H9 (cell line): ENCODE results near the gene NCLN. TPM values are rescaled to one million over a fixed set of nuclear protein-coding genes. Genes with fewer than 3 reads are reported as not detected.

Experiments used
- DNase-seq: peaks from one replicate; pipeline ENCODE4 v3.0.0-alpha.2; 2017
- H2AFZ ChIP-seq: one replicate; pipeline ENCODE4 v1.6.1; 2013; ENCODE audit warnings: mild to moderate bottlenecking, low read length, control low read depth, moderate library complexity
- H2AK5ac ChIP-seq: 2 replicates; pipeline ENCODE4 v1.6.1; 2013; ENCODE audit warnings: low read length, control low read depth, mixed read lengths; ENCODE audit not compliant: insufficient read length
- H2BK120ac ChIP-seq: one replicate; pipeline ENCODE4 v1.6.1; 2013; ENCODE audit warnings: low read depth, mild to moderate bottlenecking, low read length, control low read depth, inconsistent platforms; ENCODE audit not compliant: poor library complexity, severe bottlenecking
- H2BK12ac ChIP-seq: 2 replicates; pipeline ENCODE4 v1.6.1; 2013; ENCODE audit warnings: low read length, control low read depth, mixed read lengths, low read depth; ENCODE audit not compliant: insufficient read length
- H2BK15ac ChIP-seq: 2 replicates; pipeline ENCODE4 v1.6.1; 2013; ENCODE audit warnings: low read depth, low read length, control low read depth
- H2BK20ac ChIP-seq: one replicate; pipeline ENCODE4 v1.6.1; 2013; ENCODE audit warnings: low read depth, mild to moderate bottlenecking, low read length, control low read depth, inconsistent platforms; ENCODE audit not compliant: poor library complexity, severe bottlenecking
- H2BK5ac ChIP-seq: 2 replicates; pipeline ENCODE4 v1.6.1; 2013; ENCODE audit warnings: low read length, control low read depth, mixed read lengths; ENCODE audit not compliant: insufficient read length
- H3K14ac ChIP-seq: 2 replicates; pipeline ENCODE4 v1.6.1; 2013; ENCODE audit warnings: low read length, control low read depth; ENCODE audit not compliant: insufficient read depth
- H3K18ac ChIP-seq: 2 replicates; pipeline ENCODE4 v1.6.1; 2013; ENCODE audit warnings: low read depth, mild to moderate bottlenecking, mixed read lengths, low read length, control low read depth; ENCODE audit not compliant: insufficient read length
- H3K23ac ChIP-seq: 2 replicates; pipeline ENCODE4 v1.6.1; 2013; ENCODE audit warnings: low read length, control low read depth, mixed read lengths, low read depth; ENCODE audit not compliant: insufficient read length
- H3K23me2 ChIP-seq: 2 replicates; pipeline ENCODE4 v1.6.1; 2013; ENCODE audit warnings: low read depth, mild to moderate bottlenecking, mixed read lengths, low read length, control low read depth; ENCODE audit not compliant: insufficient read length, poor library complexity, severe bottlenecking
- H3K27ac ChIP-seq: 2 replicates; pipeline ENCODE4 v1.5.1; 2013; ENCODE audit warnings: low read length, control low read depth, mixed read lengths, low read depth; ENCODE audit not compliant: insufficient read length
- H3K27me3 ChIP-seq: 2 replicates; pipeline ENCODE4 v1.6.1; 2013; ENCODE audit warnings: low read length, control low read depth, inconsistent platforms; ENCODE audit not compliant: insufficient read depth
- H3K4ac ChIP-seq: 2 replicates; pipeline ENCODE4 v1.6.1; 2013; ENCODE audit warnings: low read depth, mild to moderate bottlenecking, control low read depth, inconsistent platforms, low read length, moderate library complexity
- H3K4me1 ChIP-seq: 2 replicates; pipeline ENCODE4 v1.6.1; 2013; ENCODE audit warnings: low read length, control low read depth, inconsistent platforms; ENCODE audit not compliant: insufficient read depth
- H3K4me2 ChIP-seq: 2 replicates; pipeline ENCODE4 v1.6.1; 2013; ENCODE audit warnings: low read length, control low read depth, mixed read lengths; ENCODE audit not compliant: insufficient read length, insufficient read depth
- H3K56ac ChIP-seq: 2 replicates; pipeline ENCODE4 v1.6.1; 2013; ENCODE audit warnings: low read depth, mild to moderate bottlenecking, mixed read lengths, low read length, control low read depth; ENCODE audit not compliant: insufficient read length
- H3K79me1 ChIP-seq: 2 replicates; pipeline ENCODE4 v1.6.1; 2013; ENCODE audit warnings: low read depth, mild to moderate bottlenecking, moderate library complexity, low read length, control low read depth, inconsistent platforms; ENCODE audit not compliant: insufficient read depth, poor library complexity, severe bottlenecking
- H3K79me2 ChIP-seq: 2 replicates; pipeline ENCODE4 v1.6.1; 2013; ENCODE audit warnings: low read length, control low read depth, inconsistent platforms; ENCODE audit not compliant: insufficient read depth
- H3K9ac ChIP-seq: 2 replicates; pipeline ENCODE4 v1.6.1; 2013; ENCODE audit warnings: low read length, control low read depth, mixed read lengths; ENCODE audit not compliant: insufficient read length; ENCODE audit errors: extremely low read depth
- H3K9me3 ChIP-seq: one replicate; pipeline ENCODE4 v1.6.1; 2013; ENCODE audit warnings: low read depth, low read length, inconsistent platforms; ENCODE audit not compliant: control insufficient read depth
- H3T11ph ChIP-seq: one replicate; pipeline ENCODE4 v1.6.1; 2013; ENCODE audit warnings: mild to moderate bottlenecking, low read length, control low read depth, inconsistent platforms
- H4K20me1 ChIP-seq: one replicate; pipeline ENCODE4 v1.6.1; 2013; ENCODE audit not compliant: control insufficient read depth, insufficient read length, insufficient read depth
- H4K5ac ChIP-seq: 2 replicates; pipeline ENCODE4 v1.6.1; 2013; ENCODE audit warnings: low read depth, mild to moderate bottlenecking, mixed read lengths, low read length, control low read depth; ENCODE audit not compliant: insufficient read length
- H4K8ac ChIP-seq: replicated peaks from 2 replicates; pipeline ENCODE4 v1.6.1; 2013; ENCODE audit warnings: low read length, control low read depth, mixed read lengths, low read depth; ENCODE audit not compliant: insufficient read length
- H4K91ac ChIP-seq: 2 replicates; pipeline ENCODE4 v1.6.1; 2013; ENCODE audit warnings: low read depth, mild to moderate bottlenecking, moderate library complexity, mixed read lengths, low read length, control low read depth; ENCODE audit not compliant: insufficient read length
- H3K27ac Mint-ChIP-seq, 3 experiments: 2 replicates in 2 of 3; 3 replicates in 1 of 3; pipeline ENCODE4 v1.8.0; 2020 to 2021; ENCODE audit warnings: mixed read lengths in 3 of 3, mild to moderate bottlenecking in 1 of 3, moderate library complexity in 1 of 3
- H3K27me3 Mint-ChIP-seq: 2 replicates; pipeline ENCODE4 v1.8.0; 2021; ENCODE audit warnings: low read depth, mild to moderate bottlenecking, moderate library complexity, mixed read lengths
- H3K36me3 Mint-ChIP-seq, 3 experiments: 2 replicates in 2 of 3; 3 replicates in 1 of 3; pipeline ENCODE4 v1.8.0; 2020 to 2021; ENCODE audit warnings: low read depth in 3 of 3, mixed read lengths in 3 of 3; ENCODE audit not compliant: insufficient read depth in 1 of 3
- H3K4me1 Mint-ChIP-seq, 2 experiments: 2 replicates each; pipeline ENCODE4 v1.8.0; 2020; ENCODE audit warnings: mixed read lengths in 2 of 2
- H3K4me3 Mint-ChIP-seq, 2 experiments: 2 replicates in 1 of 2; 3 replicates in 1 of 2; pipeline ENCODE4 v1.8.0; 2020 to 2021; ENCODE audit warnings: mild to moderate bottlenecking in 2 of 2, mixed read lengths in 2 of 2, moderate library complexity in 1 of 2
- H3K9me3 Mint-ChIP-seq, 2 experiments: 2 replicates in 1 of 2; 3 replicates in 1 of 2; pipeline ENCODE4 v1.8.0; 2020; ENCODE audit warnings: mild to moderate bottlenecking in 2 of 2, mixed read lengths in 2 of 2, moderate library complexity in 1 of 2
- WGBS: extraction: QIAGEN DNeasy Blood & Tissue Kit; methylation state at CpG from one replicate; pipeline ENCODE4 v1.1.7; 2013; ENCODE audit warnings: missing lambda C conversion rate, low lambda C conversion rate, mixed read lengths; ENCODE audit not compliant: insufficient read length; ENCODE audit errors: extremely low coverage; 5-methylcytosine and 5-hydroxymethylcytosine counted together
- total RNA-seq: library from RNA; stranded (reverse); gene quantifications from 2 replicates; pipeline ENCODE4 v1.2.1, GENCODE V29; 2021
- TF ChIP-seq, protein P1 (sequence below): fragments of 200-600 bp; sonication (generic); conservative IDR thresholded peaks from 3 replicates; pipeline ENCODE4 v1.8.0; 2021; ENCODE audit warnings: antibody characterized with exemption, mild to moderate bottlenecking

NCLN gene
- total RNA-seq, 1 experiment from 2014 or later = 94.8 TPM

DNA sequence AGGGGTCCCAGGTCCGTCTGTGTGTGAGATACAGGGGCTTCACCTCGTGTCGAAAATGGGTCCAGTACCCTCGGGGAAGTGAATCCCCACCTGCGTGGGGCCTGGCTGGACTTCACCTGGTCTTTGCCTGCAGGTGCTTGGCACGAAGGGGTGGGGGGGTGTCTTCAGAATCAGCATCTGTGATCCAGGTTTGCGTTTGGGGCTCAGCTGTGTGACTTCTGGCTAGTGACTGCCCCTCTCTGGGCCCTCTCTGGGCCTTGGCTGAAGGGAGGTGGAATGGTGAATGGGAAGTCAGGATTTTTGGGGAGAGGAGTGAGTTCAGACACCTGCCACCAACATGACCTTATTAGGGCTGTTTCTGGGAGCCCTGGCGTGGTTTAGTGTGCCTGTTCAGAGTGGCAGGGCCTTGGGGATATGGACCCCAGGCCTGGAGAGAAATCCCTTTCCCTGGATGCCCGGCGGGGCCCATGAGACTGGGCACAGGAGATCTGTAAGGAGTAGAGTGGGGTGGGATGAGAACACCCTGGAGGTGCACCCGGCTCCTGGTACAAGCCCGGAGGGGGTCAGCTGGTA lies 41.4 kb downstream of the NCLN start:
- Histone ChIP-seq H3K4ac (no peak overlapping the region), H3K18ac (no peak overlapping the region), H3K9ac (no peak overlapping the region), H3K14ac (no peak overlapping the region), H3K23ac (no peak overlapping the region), H2BK5ac (no peak overlapping the region), H3K27ac (no peak overlapping the region), H4K20me1 (no peaks in the 10 kb centered on the region), H3K9me3 (no peaks in the 10 kb centered on the region), H2BK12ac (no peak overlapping the region), H3K4me2 (no peak overlapping the region), H2BK20ac (no peak overlapping the region), H4K5ac (no peak overlapping the region), H3K56ac (no peak overlapping the region), H3K79me2 (no peaks in the 10 kb centered on the region), H3T11ph (no peak overlapping the region), H3K4me1 (no peaks in the 10 kb centered on the region), H2AK5ac (no peak overlapping the region), H2AFZ (no peak overlapping the region), H4K8ac (no peak overlapping the region), H2BK15ac (no peak overlapping the region), H3K23me2 (peaks cover 3% of the 10 kb centered on the region), H3K79me1 (no peaks in the 10 kb centered on the region), H2BK120ac (no peak overlapping the region), H4K91ac (no peak overlapping the region), H3K27me3 (no peaks in the 10 kb centered on the region)
- H3K9me3 Mint-ChIP-seq = no peaks in the 10 kb centered on the region
- H3K27me3 Mint-ChIP-seq = peaks cover 24% of the 10 kb centered on the region
- WGBS = no CpG with 5 or more reads among the region's 12 CpGs
- H3K4me3 Mint-ChIP-seq = peak overlapping the region in 1 of 2 experiments; percentile 82; a peak in 2 of 5 replicates
- no peak for DNase-seq
- H3K36me3 Mint-ChIP-seq = peaks cover 0 to 3% (median 0%) of the 10 kb centered on the region in 3 experiments; a peak in 4 of 7 replicates
- peaks cover 6 to 28% of the 10 kb centered on the region in 2 experiments; a peak in 3 of 4 replicates for H3K4me1 Mint-ChIP-seq
- H3K27ac Mint-ChIP-seq = no peak overlapping the region; a peak in 1 of 7 replicates
- TF ChIP-seq, protein P1, sequence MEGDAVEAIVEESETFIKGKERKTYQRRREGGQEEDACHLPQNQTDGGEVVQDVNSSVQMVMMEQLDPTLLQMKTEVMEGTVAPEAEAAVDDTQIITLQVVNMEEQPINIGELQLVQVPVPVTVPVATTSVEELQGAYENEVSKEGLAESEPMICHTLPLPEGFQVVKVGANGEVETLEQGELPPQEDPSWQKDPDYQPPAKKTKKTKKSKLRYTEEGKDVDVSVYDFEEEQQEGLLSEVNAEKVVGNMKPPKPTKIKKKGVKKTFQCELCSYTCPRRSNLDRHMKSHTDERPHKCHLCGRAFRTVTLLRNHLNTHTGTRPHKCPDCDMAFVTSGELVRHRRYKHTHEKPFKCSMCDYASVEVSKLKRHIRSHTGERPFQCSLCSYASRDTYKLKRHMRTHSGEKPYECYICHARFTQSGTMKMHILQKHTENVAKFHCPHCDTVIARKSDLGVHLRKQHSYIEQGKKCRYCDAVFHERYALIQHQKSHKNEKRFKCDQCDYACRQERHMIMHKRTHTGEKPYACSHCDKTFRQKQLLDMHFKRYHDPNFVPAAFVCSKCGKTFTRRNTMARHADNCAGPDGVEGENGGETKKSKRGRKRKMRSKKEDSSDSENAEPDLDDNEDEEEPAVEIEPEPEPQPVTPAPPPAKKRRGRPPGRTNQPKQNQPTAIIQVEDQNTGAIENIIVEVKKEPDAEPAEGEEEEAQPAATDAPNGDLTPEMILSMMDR = no peak
